ENCODE results near the gene FIBCD1.

FIBCD1 gene

GRCh38 chr9:130981756-130982137, 42.7 kb upstream of the FIBCD1 start:
- no peak for DNase-seq (ENCODE audit: extremely low spot score)
- ChIA-PET CTCF (interaction anchor here (1.0 to 1.6 kb wide), 2 partner anchors 16 to 22 kb away, joined by 3 to 4 read pairs; no protein-coding TSS in a partner anchor), POLR2A (no interaction called here)
- TF ChIP-seq CTCF (IDR thresholded peaks at IDR 0.05; ENCODE audit: control extremely low read depth, extremely low read depth, low read depth, missing control alignments): no peak

GRCh38 chr9:130981002-130981755, 42.1 kb upstream of the FIBCD1 start:
- DNase-seq (ENCODE audit: extremely low spot score): no peak
- ChIA-PET POLR2A (no interaction called here), CTCF (interaction anchor here (1.6 kb wide), 1 partner anchor 17 kb away, joined by 3 read pairs; no protein-coding TSS in a partner anchor)
- no peak for TF ChIP-seq CTCF (IDR thresholded peaks at IDR 0.05; ENCODE audit: control extremely low read depth, extremely low read depth, low read depth, missing control alignments)

- no peak for TF ChIP-seq CTCF (IDR thresholded peaks at IDR 0.05; ENCODE audit: control extremely low read depth, extremely low read depth, low read depth, missing control alignments)
- DNase-seq (ENCODE audit: extremely low spot score): no peak
- POLR2A ChIA-PET: no interaction called here
- CTCF ChIA-PET: interaction anchor here (1.6 kb wide), 1 partner anchor 17 kb away, joined by 3 read pairs; no protein-coding TSS in a partner anchor
Measured at GRCh38 chr9:130980526-130980925, 41.5 kb upstream of the FIBCD1 start.

- ChIA-PET CTCF (no interaction called here), POLR2A (no interaction called here)
- TF ChIP-seq CTCF (IDR thresholded peaks at IDR 0.05; ENCODE audit: control extremely low read depth, extremely low read depth, low read depth, missing control alignments): no peak
- no peak for DNase-seq (ENCODE audit: extremely low spot score)
Measured at GRCh38 chr9:130979591-130980385, 40.7 kb upstream of the FIBCD1 start.

- no peak for TF ChIP-seq CTCF (IDR thresholded peaks at IDR 0.05; ENCODE audit: control extremely low read depth, extremely low read depth, low read depth, missing control alignments)
- no peak for DNase-seq (ENCODE audit: extremely low spot score)
- POLR2A ChIA-PET: no interaction called here
- CTCF ChIA-PET: interaction anchor here (0.8 kb wide), 1 partner anchor 80 kb away, joined by 3 read pairs; no protein-coding TSS in a partner anchor
Measured at GRCh38 chr9:130977811-130978221, 38.8 kb upstream of the FIBCD1 start.

GRCh38 chr9:130975932-130976841, 37.1 kb upstream of the FIBCD1 start:
- no peak for TF ChIP-seq CTCF (IDR thresholded peaks at IDR 0.05; ENCODE audit: control extremely low read depth, extremely low read depth, low read depth, missing control alignments)

More at GRCh38 chr9:130975932-130976841, 37.1 kb upstream of the FIBCD1 start:
- ChIA-PET POLR2A (no interaction called here), CTCF (no interaction called here)
- DNase-seq (ENCODE audit: extremely low spot score): no peak
